DMS114 treated with DMSO at 0.1 percent for 48 hours (cell line): ENCODE measurements around the gene CTNNA2.
"Not testable (repeated sequence)": the region's sequence is repeated elsewhere in the genome, so short reads cannot be mapped to it uniquely, and the experiment has no call there.

Experiments used
- DNase-seq: peaks from one replicate; lab custom pipeline; 2025; ENCODE audit not compliant: unreplicated experiment; lab: John Stamatoyannopoulos, UW

CTNNA2 gene

GRCh38 chr2:80185091-80185490, 672.2 kb downstream of the CTNNA2 start:
- no peak for DNase-seq

GRCh38 chr2:80186262-80186661, 673.4 kb downstream of the CTNNA2 start:
- no peak for DNase-seq

GRCh38 chr2:80187156-80187555, 674.3 kb downstream of the CTNNA2 start:
- DNase-seq: no peak

- DNase-seq: no peak
These were observed 677.3 kb downstream of the CTNNA2 start for GRCh38 chr2:80190166-80190565.

GRCh38 chr2:80193566-80193965, 680.7 kb downstream of the CTNNA2 start:
- DNase-seq: no peak

- DNase-seq: no peak
These were observed 682.2 kb downstream of the CTNNA2 start for GRCh38 chr2:80195034-80195433.

GRCh38 chr2:80198042-80198441, 685.2 kb downstream of the CTNNA2 start:
- no peak for DNase-seq

- no peak for DNase-seq
These were observed 686.7 kb downstream of the CTNNA2 start for GRCh38 chr2:80199504-80199903.

- not testable (repeated sequence) for DNase-seq
These were observed 691.1 kb downstream of the CTNNA2 start for GRCh38 chr2:80203929-80204328.

GRCh38 chr2:80205498-80205897, 692.6 kb downstream of the CTNNA2 start:
- DNase-seq: no peak

GRCh38 chr2:80209458-80209857, 696.6 kb downstream of the CTNNA2 start:
- DNase-seq: no peak

- no peak for DNase-seq
These were observed 704.6 kb downstream of the CTNNA2 start for GRCh38 chr2:80217446-80217845.

- no peak for DNase-seq
These were observed 709.8 kb downstream of the CTNNA2 start for GRCh38 chr2:80222644-80223043.

- no peak for DNase-seq
These were observed 718.6 kb downstream of the CTNNA2 start for GRCh38 chr2:80231421-80231820.

GRCh38 chr2:80233333-80233732, 720.5 kb downstream of the CTNNA2 start:
- DNase-seq: no peak

- no peak for DNase-seq
These were observed 726.0 kb downstream of the CTNNA2 start for GRCh38 chr2:80238692-80239469.

- DNase-seq: no peak
These were observed 729.6 kb downstream of the CTNNA2 start for GRCh38 chr2:80242355-80242910.

- DNase-seq: no peak
These were observed 732.2 kb downstream of the CTNNA2 start for GRCh38 chr2:80244905-80245584.

GRCh38 chr2:80246534-80246933, 733.7 kb downstream of the CTNNA2 start:
- DNase-seq: no peak

- no peak for DNase-seq
These were observed 734.5 kb downstream of the CTNNA2 start for GRCh38 chr2:80247339-80247738.

- DNase-seq: no peak
These were observed 735.3 kb downstream of the CTNNA2 start for GRCh38 chr2:80248146-80248545.

- DNase-seq: no peak
These were observed 739.6 kb downstream of the CTNNA2 start for GRCh38 chr2:80252294-80252986.
